ENCODE data around the gene CDCA3.

Gene CDCA3

GRCh38 chr12:6832125-6832524 lies 19.0 kb downstream of the CDCA3 start:
- DNase-seq (ENCODE audit: low read depth in 3 of 3), result no peak

- DNase-seq (ENCODE audit: low read depth in 3 of 3), result no peak
Measured at GRCh38 chr12:6831450-6831995, 19.6 kb downstream of the CDCA3 start.

- no peak for DNase-seq (ENCODE audit: low read depth in 3 of 3)
Measured at GRCh38 chr12:6830999-6831398, 20.1 kb downstream of the CDCA3 start.

- DNase-seq (ENCODE audit: low read depth in 3 of 3), result no peak
Measured at GRCh38 chr12:6830286-6830890, 20.7 kb downstream of the CDCA3 start.

GRCh38 chr12:6829536-6830220 lies 21.4 kb downstream of the CDCA3 start:
- no peak for DNase-seq (ENCODE audit: low read depth in 3 of 3)

GRCh38 chr12:6828781-6829535 lies 22.1 kb downstream of the CDCA3 start:
- DNase-seq (ENCODE audit: low read depth in 3 of 3), result no peak

- DNase-seq (ENCODE audit: low read depth in 3 of 3), result no peak
Measured at GRCh38 chr12:6827982-6828780, 22.9 kb downstream of the CDCA3 start, which contains the start of gene P3H3. TSS of gene P3H3 (plus strand) at chr12:6828407. CDS start at chr12:6828441, 34 bp downstream.

GRCh38 chr12:6827437-6827911 lies 23.6 kb downstream of the CDCA3 start:
- DNase-seq (ENCODE audit: low read depth in 3 of 3), result peak in 2 of 3 experiments; percentile 20 to 71

- no peak for DNase-seq (ENCODE audit: low read depth in 3 of 3)
Measured at GRCh38 chr12:6826734-6827436, 24.2 kb downstream of the CDCA3 start.

GRCh38 chr12:6826125-6826733 lies 24.9 kb downstream of the CDCA3 start:
- DNase-seq (ENCODE audit: low read depth in 3 of 3), result no peak

- peak; percentile 69 to 82 (median 72) for DNase-seq (ENCODE audit: low read depth in 3 of 3)
Measured at GRCh38 chr12:6825398-6826124, 25.5 kb downstream of the CDCA3 start.

- no peak for DNase-seq (ENCODE audit: low read depth in 3 of 3)
Measured at GRCh38 chr12:6824901-6825381, 26.1 kb downstream of the CDCA3 start.

- no peak for DNase-seq (ENCODE audit: low read depth in 3 of 3)
Measured at GRCh38 chr12:6824085-6824775, 26.9 kb downstream of the CDCA3 start.

GRCh38 chr12:6823182-6824084 lies 27.7 kb downstream of the CDCA3 start:
- DNase-seq (ENCODE audit: low read depth in 3 of 3), result no peak

- DNase-seq (ENCODE audit: low read depth in 3 of 3), result no peak
Measured at GRCh38 chr12:6822426-6823135, 28.5 kb downstream of the CDCA3 start.

- DNase-seq (ENCODE audit: low read depth in 3 of 3), result no peak
Measured at GRCh38 chr12:6821591-6822425, 29.3 kb downstream of the CDCA3 start, which contains the start of gene GPR162. TSS of gene GPR162 (plus strand) at chr12:6821821. CDS start at chr12:6823899, 2,078 bp downstream.
